Ovary (tissue), 3 donors: Measurements from ENCODE around the gene TNFRSF19.

Experiments used
- CTCF ChIP-seq, 3 donors: fragments of 450-650 bp in 2 of 3; fragments of 200-600 bp in 1 of 3; IDR thresholded peaks; one replicate each; pipeline versions ENCODE4 v1.5.1 to v1.8.0; 2016 to 2022; ENCODE audit warnings: antibody characterized with exemption in 3 of 3, mild to moderate bottlenecking in 1 of 3
- EP300 ChIP-seq: sonication (generic); formaldehyde crosslinking; IDR thresholded peaks from one replicate; pipeline ENCODE4 v1.6.1; 2017; ENCODE audit warnings: antibody characterized with exemption
- POLR2A ChIP-seq: fragments of 450-650 bp; IDR thresholded peaks from one replicate; pipeline ENCODE4 v1.6.1; 2017; ENCODE audit warnings: antibody characterized with exemption, mild to moderate bottlenecking, moderate library complexity
- donor health status: DM: no; HTN: no; CAD: no.

GRCh38 chr13:23683084-23683483, 112.9 kb downstream of the TNFRSF19 start:
- TF ChIP-seq CTCF (IDR thresholded peaks at IDR 0.05), result no peak
- no peak for TF ChIP-seq POLR2A
- TF ChIP-seq EP300, result no peak
